Tibial nerve (tissue), 4 donors: ENCODE data around the gene ATP5ME. TPM values are rescaled to one million over a fixed set of nuclear protein-coding genes. Genes with fewer than 3 reads are reported as not detected.

Experiments
- DNase-seq, 2 donors: peaks; one replicate each; pipeline ENCODE4 v3.0.0-alpha.2; 2019; ENCODE audit warnings: low spot score in 2 of 2
- H3K27ac ChIP-seq, 4 donors: fragments of 200-600 bp; sonication (generic) in 3 of 4; one replicate each; pipeline ENCODE4 v1.5.1; 2017 to 2019; ENCODE audit warnings: mild to moderate bottlenecking in 1 of 4
- H3K27me3 ChIP-seq, 2 donors: fragments of 200-600 bp; sonication (generic) in 1 of 2; one replicate each; pipeline versions ENCODE4 v1.5.1 to v1.6.0; 2017 to 2019
- H3K36me3 ChIP-seq, 3 donors: fragments of 200-600 bp; sonication (generic); one replicate each; pipeline ENCODE4 v1.5.1; 2018 to 2019
- H3K4me1 ChIP-seq, 4 donors: fragments of 200-600 bp; sonication (generic) in 3 of 4; one replicate each; pipeline ENCODE4 v1.5.1; 2017 to 2019
- H3K4me3 ChIP-seq, 4 donors: fragments of 200-600 bp; sonication (generic) in 3 of 4; one replicate each; pipeline ENCODE4 v1.5.1; 2017 to 2019; ENCODE audit warnings: mild to moderate bottlenecking in 1 of 4, moderate library complexity in 1 of 4
- H3K9me3 ChIP-seq, 4 donors: fragments of 200-600 bp; sonication (generic) in 3 of 4; one replicate each; pipeline ENCODE4 v1.5.1; 2017 to 2019
- EP300 ChIP-seq, 2 donors: sonication (generic); formaldehyde crosslinking; IDR thresholded peaks; one replicate each; pipeline ENCODE4 v1.6.1; 2017; ENCODE audit warnings: antibody characterized with exemption in 2 of 2, mild to moderate bottlenecking in 1 of 2
- POLR2A ChIP-seq, 2 donors: fragments of 450-650 bp; IDR thresholded peaks; one replicate each; pipeline ENCODE4 v1.6.1; 2017; ENCODE audit warnings: antibody characterized with exemption in 2 of 2, mild to moderate bottlenecking in 2 of 2, moderate library complexity in 2 of 2
- WGBS, 2 donors: methylation state at CpG; one replicate each; pipeline ENCODE4 v1.1.5; 2018; 5-methylcytosine and 5-hydroxymethylcytosine counted together
- total RNA-seq, 4 donors: library from RNA; depleted of rRNA; stranded (reverse); fragments of >200 nt; gene quantifications; one replicate each; pipeline ENCODE4 v1.1.0, GENCODE V29; 2016
- TF ChIP-seq, protein P1 (sequence below), 5 experiments: fragments of 200-600 bp in 3 of 5; fragments of 450-650 bp in 2 of 5; sonication (generic) in 3 of 5; IDR thresholded peaks; one replicate each; pipeline ENCODE4 v1.5.1; 2016 to 2019; ENCODE audit warnings: antibody characterized with exemption in 5 of 5, mild to moderate bottlenecking in 3 of 5, moderate library complexity in 2 of 5

Gene ATP5ME
- total RNA-seq, 4 donors from 2014 or later = 50.0 to 219 (median 139) TPM

GRCh38 chr4:712916-713632 is 39.0 kb upstream of the ATP5ME start:
- 86 to 92% methylated on average over 7 to 9 of the region's 9 CpGs for WGBS, 2 donors
- H3K4me3 ChIP-seq = no peak overlapping the region
- no peak overlapping the region for H3K27ac ChIP-seq
- H3K27me3 ChIP-seq = no peaks in the 10 kb centered on the region
- no peaks in the 10 kb centered on the region for H3K9me3 ChIP-seq
- peaks cover 0 to 19% (median 0%) of the 10 kb centered on the region in 3 donors for H3K36me3 ChIP-seq
- TF ChIP-seq EP300 (IDR thresholded peaks at IDR 0.05) = no peak
- TF ChIP-seq POLR2A (IDR thresholded peaks at IDR 0.05) = no peak
- TF ChIP-seq, protein P1, sequence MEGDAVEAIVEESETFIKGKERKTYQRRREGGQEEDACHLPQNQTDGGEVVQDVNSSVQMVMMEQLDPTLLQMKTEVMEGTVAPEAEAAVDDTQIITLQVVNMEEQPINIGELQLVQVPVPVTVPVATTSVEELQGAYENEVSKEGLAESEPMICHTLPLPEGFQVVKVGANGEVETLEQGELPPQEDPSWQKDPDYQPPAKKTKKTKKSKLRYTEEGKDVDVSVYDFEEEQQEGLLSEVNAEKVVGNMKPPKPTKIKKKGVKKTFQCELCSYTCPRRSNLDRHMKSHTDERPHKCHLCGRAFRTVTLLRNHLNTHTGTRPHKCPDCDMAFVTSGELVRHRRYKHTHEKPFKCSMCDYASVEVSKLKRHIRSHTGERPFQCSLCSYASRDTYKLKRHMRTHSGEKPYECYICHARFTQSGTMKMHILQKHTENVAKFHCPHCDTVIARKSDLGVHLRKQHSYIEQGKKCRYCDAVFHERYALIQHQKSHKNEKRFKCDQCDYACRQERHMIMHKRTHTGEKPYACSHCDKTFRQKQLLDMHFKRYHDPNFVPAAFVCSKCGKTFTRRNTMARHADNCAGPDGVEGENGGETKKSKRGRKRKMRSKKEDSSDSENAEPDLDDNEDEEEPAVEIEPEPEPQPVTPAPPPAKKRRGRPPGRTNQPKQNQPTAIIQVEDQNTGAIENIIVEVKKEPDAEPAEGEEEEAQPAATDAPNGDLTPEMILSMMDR (IDR thresholded peaks at IDR 0.05) = no peak
- no peak for DNase-seq
- peaks cover 0 to 28% (median 5%) of the 10 kb centered on the region in 4 donors for H3K4me1 ChIP-seq

DNA sequence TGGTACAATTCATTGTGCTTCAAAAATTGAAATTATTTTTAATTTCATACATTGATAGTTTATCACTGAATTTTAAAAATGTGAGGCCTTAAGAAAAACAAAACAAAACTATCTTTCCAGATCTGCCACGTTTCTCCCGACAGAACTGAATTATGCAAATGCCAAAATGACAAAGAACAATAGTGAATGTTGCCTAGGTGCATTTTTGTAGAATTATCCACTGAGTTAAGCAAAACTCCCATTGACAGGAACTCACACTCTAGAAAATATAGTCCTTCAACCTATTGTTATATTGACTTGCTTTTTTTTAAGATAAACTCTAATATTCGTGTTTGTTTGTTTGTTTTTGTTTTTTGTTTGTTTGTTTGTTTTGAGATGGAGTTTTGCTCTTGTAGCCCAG is 38.0 kb upstream of the ATP5ME start:
- 33 to 42% methylated on average over 3 of the region's 3 CpGs for WGBS, 2 donors
- no peak overlapping the region for H3K27ac ChIP-seq

DNA sequence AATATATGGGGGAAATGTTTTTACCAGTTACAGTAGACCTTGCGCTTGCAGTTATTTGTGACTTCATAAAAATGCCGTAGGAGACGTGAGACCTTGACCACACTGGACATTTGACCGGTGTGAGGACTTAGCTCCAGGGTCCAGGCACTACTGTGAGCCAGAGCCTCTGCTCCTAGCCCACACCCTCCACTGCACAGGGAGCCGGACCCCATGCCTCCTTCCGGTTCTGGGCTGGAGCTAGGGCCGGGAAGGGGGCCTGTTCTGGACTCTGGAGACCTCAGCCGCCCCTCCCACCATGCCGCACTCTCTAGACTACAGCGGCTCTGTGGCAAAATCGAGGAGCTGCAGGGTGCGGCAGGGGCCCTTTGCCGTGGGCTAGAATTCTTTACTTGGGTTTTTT is 36.8 kb upstream of the ATP5ME start:
- DNase-seq = no peak
- peaks cover 0 to 38% (median 14%) of the 10 kb centered on the region in 4 donors for H3K4me1 ChIP-seq

More for the DNA sequence above, 38.0 kb upstream of the ATP5ME start:
- TF ChIP-seq POLR2A (IDR thresholded peaks at IDR 0.05) (no peak), EP300 (IDR thresholded peaks at IDR 0.05) (no peak)
- TF ChIP-seq, protein P1 (IDR thresholded peaks at IDR 0.05) = no peak
- Histone ChIP-seq H3K4me3 (no peak overlapping the region), H3K27me3 (no peaks in the 10 kb centered on the region), H3K4me1 (peaks cover 0 to 29% (median 12%) of the 10 kb centered on the region in 4 donors), H3K9me3 (no peaks in the 10 kb centered on the region), H3K36me3 (peaks cover 0 to 19% (median 0%) of the 10 kb centered on the region in 3 donors)
- no peak for DNase-seq

DNA sequence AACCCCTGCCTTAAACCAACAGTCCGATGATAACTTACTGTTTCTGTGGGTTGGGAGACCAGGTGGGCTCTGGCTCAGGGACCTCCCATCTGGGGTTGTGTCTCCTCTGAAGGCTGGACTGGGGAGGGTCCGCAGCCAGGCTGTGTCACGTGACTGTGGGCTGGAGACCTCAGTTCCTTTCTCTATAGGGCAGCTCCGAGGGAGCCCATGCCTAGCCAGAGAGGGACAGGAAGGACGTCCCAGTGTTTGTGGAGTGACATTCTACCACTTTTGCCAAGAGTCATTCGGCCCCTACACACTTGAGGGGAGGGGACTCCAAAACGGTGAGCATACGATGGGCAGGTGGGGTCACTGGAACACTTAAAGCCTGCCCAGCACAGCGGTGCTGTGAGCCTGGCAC is 36.0 kb upstream of the ATP5ME start:
- H3K4me3 ChIP-seq = no peak overlapping the region
- peaks cover 0 to 19% (median 0%) of the 10 kb centered on the region in 3 donors for H3K36me3 ChIP-seq
- peaks cover 0 to 40% (median 15%) of the 10 kb centered on the region in 4 donors for H3K4me1 ChIP-seq
- H3K27me3 ChIP-seq = no peaks in the 10 kb centered on the region
- no peak for TF ChIP-seq POLR2A (IDR thresholded peaks at IDR 0.05)
- TF ChIP-seq, protein P1 (IDR thresholded peaks at IDR 0.05) = no peak
- TF ChIP-seq EP300 (IDR thresholded peaks at IDR 0.05) = no peak
- H3K27ac ChIP-seq = no peak overlapping the region
- DNase-seq = no peak
- no peaks in the 10 kb centered on the region for H3K9me3 ChIP-seq
- 69 to 94% methylated on average over 9 of the region's 9 CpGs for WGBS, 2 donors

More for the DNA sequence above, 36.8 kb upstream of the ATP5ME start:
- Histone ChIP-seq H3K9me3 (no peaks in the 10 kb centered on the region), H3K4me3 (no peak overlapping the region), H3K27me3 (no peaks in the 10 kb centered on the region), H3K27ac (no peak overlapping the region), H3K36me3 (peaks cover 0 to 19% (median 0%) of the 10 kb centered on the region in 3 donors)
- WGBS, 2 donors = 75 to 85% methylated on average over 13 of the region's 13 CpGs
- TF ChIP-seq EP300 (IDR thresholded peaks at IDR 0.05) = no peak
- no peak for TF ChIP-seq POLR2A (IDR thresholded peaks at IDR 0.05)
- TF ChIP-seq, protein P1 (IDR thresholded peaks at IDR 0.05) = no peak

GRCh38 chr4:709348-709747 is 35.3 kb upstream of the ATP5ME start:
- WGBS, 2 donors = 88 to 95% methylated on average over 6 of the region's 6 CpGs

More at GRCh38 chr4:709348-709747, 35.3 kb upstream of the ATP5ME start:
- H3K27ac ChIP-seq = no peak overlapping the region
- TF ChIP-seq, protein P1 (IDR thresholded peaks at IDR 0.05) = no peak
- TF ChIP-seq POLR2A (IDR thresholded peaks at IDR 0.05) (no peak), EP300 (IDR thresholded peaks at IDR 0.05) (no peak)
- H3K4me3 ChIP-seq = no peak overlapping the region
- H3K9me3 ChIP-seq = no peaks in the 10 kb centered on the region
- peaks cover 0 to 16% (median 0%) of the 10 kb centered on the region in 3 donors for H3K36me3 ChIP-seq
- DNase-seq = no peak
- peaks cover 0 to 45% (median 16%) of the 10 kb centered on the region in 4 donors for H3K4me1 ChIP-seq
- no peaks in the 10 kb centered on the region for H3K27me3 ChIP-seq
